SK-N-SH treated with all-trans-retinoic acid at 6 μM for 48 hours (cell line): ENCODE data around the gene RUSC1.

Experiments
- ARNTL ChIP-seq: fragments of 450-650 bp; formaldehyde crosslinking; IDR thresholded peaks from 2 replicates; pipeline ENCODE4 v1.5.0; 2020; ENCODE audit warnings: low read depth, mild to moderate bottlenecking, moderate library complexity, borderline replicate concordance
- BACH2 ChIP-seq: fragments of 250-450 bp; sonication (Bioruptor Pico); IDR thresholded peaks from 2 replicates; pipeline ENCODE4 v1.9.0; 2021; ENCODE audit warnings: mild to moderate bottlenecking, borderline replicate concordance
- CSDC2 ChIP-seq: fragments of 250-450 bp; sonication (Bioruptor Pico); IDR thresholded peaks from 2 replicates; pipeline ENCODE4 v1.5.0; 2020; ENCODE audit warnings: mild to moderate bottlenecking, moderate library complexity
- ISL1 ChIP-seq: fragments of 250-450 bp; sonication (Bioruptor Pico); IDR thresholded peaks from 2 replicates; pipeline ENCODE4 v2.1.2; 2022; ENCODE audit warnings: mild to moderate bottlenecking, moderate library complexity
- TCF4 ChIP-seq: fragments of 250-450 bp; sonication (Bioruptor Pico); IDR thresholded peaks from 2 replicates; pipeline ENCODE4 v1.8.0; 2021; ENCODE audit warnings: mild to moderate bottlenecking, moderate library complexity, borderline replicate concordance
- ZNF8 ChIP-seq: fragments of 450-650 bp; formaldehyde crosslinking; IDR thresholded peaks from 2 replicates; pipeline ENCODE4 v1.5.0; 2020; ENCODE audit warnings: mild to moderate bottlenecking, moderate library complexity
- TF ChIP-seq, protein P1 (sequence below): fragments of 250-450 bp; sonication (Bioruptor Pico); IDR thresholded peaks from 2 replicates; pipeline ENCODE4 v1.8.0; 2020; ENCODE audit warnings: mild to moderate bottlenecking, moderate library complexity, borderline replicate concordance

DNA sequence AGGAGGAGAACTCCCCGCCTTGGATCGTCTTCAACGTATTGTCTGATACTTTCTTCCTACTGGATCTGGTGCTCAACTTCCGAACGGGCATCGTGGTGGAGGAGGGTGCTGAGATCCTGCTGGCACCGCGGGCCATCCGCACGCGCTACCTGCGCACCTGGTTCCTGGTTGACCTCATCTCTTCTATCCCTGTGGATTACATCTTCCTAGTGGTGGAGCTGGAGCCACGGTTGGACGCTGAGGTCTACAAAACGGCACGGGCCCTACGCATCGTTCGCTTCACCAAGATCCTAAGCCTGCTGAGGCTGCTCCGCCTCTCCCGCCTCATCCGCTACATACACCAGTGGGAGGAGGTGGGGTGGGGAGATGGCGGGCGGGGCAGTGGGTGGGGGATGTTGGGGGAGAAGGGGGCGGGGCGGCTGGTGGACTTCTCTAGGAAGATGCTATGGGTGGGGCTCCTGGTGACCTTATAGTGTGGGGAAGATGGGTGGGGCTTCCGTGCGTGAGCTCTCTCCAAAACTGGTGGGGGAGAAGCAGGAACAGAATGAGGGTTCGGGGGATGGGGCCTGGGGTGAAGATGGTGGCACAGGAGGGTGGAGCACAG is 38.1 kb upstream of the RUSC1 start:
- TF ChIP-seq TCF4, result no peak
- TF ChIP-seq ARNTL (CRISPR knock-in tag), result no peak
- no peak for TF ChIP-seq ISL1 (CRISPR knock-in tag)
- no peak for TF ChIP-seq CSDC2 (CRISPR knock-in tag)
- no peak for TF ChIP-seq BACH2
- TF ChIP-seq, protein P1, sequence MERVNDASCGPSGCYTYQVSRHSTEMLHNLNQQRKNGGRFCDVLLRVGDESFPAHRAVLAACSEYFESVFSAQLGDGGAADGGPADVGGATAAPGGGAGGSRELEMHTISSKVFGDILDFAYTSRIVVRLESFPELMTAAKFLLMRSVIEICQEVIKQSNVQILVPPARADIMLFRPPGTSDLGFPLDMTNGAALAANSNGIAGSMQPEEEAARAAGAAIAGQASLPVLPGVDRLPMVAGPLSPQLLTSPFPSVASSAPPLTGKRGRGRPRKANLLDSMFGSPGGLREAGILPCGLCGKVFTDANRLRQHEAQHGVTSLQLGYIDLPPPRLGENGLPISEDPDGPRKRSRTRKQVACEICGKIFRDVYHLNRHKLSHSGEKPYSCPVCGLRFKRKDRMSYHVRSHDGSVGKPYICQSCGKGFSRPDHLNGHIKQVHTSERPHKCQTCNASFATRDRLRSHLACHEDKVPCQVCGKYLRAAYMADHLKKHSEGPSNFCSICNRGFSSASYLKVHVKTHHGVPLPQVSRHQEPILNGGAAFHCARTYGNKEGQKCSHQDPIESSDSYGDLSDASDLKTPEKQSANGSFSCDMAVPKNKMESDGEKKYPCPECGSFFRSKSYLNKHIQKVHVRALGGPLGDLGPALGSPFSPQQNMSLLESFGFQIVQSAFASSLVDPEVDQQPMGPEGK (CRISPR knock-in tag), result no peak
- TF ChIP-seq ZNF8 (CRISPR knock-in tag), result no peak
